H1 (cell line): ENCODE data around the gene TMEM258.

ENCODE experiments used
- CREB1 ChIP-seq: IDR thresholded peaks from 2 replicates; pipeline ENCODE4 v1.6.1; 2012; ENCODE audit warnings: inconsistent platforms
- EP300 ChIP-seq, 2 experiments: IDR thresholded peaks; 1 replicate in 1 of 2; 2 replicates in 1 of 2; pipeline ENCODE4 v1.6.1; 2011 to 2012; ENCODE audit warnings: low read depth in 2 of 2, low read length in 2 of 2, mild to moderate bottlenecking in 2 of 2, borderline replicate concordance in 1 of 2, inconsistent platforms in 1 of 2, moderate library complexity in 1 of 2
- RFX5 ChIP-seq: IDR thresholded peaks from 2 replicates; pipeline ENCODE4 v1.6.1; 2011; ENCODE audit warnings: low read depth, low read length, improper control_type of control experiment, borderline replicate concordance
- SP2 ChIP-seq: IDR thresholded peaks from 2 replicates; pipeline ENCODE4 v1.6.1; 2012; ENCODE audit warnings: mild to moderate bottlenecking, low read length, inconsistent platforms
- ZNF274 ChIP-seq: IDR thresholded peaks from 2 replicates; pipeline ENCODE4 v1.7.0; 2012; ENCODE audit warnings: low read length, borderline replicate concordance; ENCODE audit errors: extremely low read depth

DNA sequence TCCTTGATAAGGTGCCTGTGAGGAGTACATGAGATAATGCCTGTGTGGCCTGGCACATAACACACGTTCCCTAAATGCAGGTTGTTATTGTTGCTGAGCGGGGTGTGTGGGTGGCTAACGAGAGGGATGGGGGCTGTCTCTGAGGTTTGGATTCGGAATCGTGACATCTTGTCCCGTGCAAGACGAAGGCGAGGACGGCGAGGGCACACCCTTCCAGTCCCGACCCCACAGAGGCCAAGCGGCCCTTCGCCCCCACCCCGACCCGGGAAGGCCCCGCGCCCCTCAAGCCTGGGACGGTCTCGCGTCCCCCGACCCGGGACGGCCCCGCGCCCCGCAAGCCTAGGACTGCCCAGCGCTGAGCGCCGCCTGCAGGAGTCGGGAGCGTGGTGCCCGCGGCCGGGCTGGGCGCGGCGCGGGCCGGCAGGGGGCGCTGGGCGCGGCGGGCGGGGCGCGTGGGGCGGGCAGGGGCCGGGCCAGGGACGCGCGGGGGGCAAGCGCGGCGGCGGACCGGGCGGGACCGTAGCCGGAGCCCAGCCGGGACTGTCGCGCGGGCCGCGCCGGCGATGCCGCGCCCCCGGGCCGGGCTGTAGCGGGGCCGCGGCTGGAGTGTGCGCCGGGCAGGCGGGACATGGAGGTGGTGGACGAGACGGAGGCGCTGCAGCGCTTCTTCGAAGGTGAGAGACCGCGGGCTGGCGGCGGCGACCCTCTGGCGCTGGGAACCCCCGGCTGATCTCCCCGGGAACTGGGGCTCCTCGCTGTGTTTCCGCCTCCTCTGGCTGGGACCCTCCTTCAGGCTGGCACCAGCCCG lies 40.1 kb downstream of the TMEM258 start, which contains the start of gene MYRF:
- TF ChIP-seq ZNF274 (no peak), RFX5 (no peak), SP2 (no peak), CREB1 (no peak), EP300 (IDR thresholded peaks at IDR 0.05; ENCODE audit: borderline replicate concordance in 1 of 2, low read depth in 2 of 2, low read length in 2 of 2) (no peak)
